Measurements from ENCODE around the gene TAF1D.
A peak's percentile ranks its signal among the peaks of the same experiment; 100 is the strongest.

TAF1D gene

GRCh38 chr11:93694557-93694956 lies 46.7 kb downstream of the TAF1D start:
- peaks cover 6% of the 10 kb centered on the region for H3K79me1 ChIP-seq (replicated peaks; ENCODE audit: low read length, poor library complexity, severe bottlenecking)
- H3K18ac ChIP-seq (ENCODE audit: low read depth in 1 of 2, low read length in 2 of 2), result no peak overlapping the region
- H2AFZ ChIP-seq (ENCODE audit: low read depth, low read length), result no peak overlapping the region
- H3K23ac ChIP-seq (ENCODE audit: low read length in 2 of 2), result no peak overlapping the region
- H3K4me1 ChIP-seq (ENCODE audit: control insufficient read depth, insufficient read depth, low read depth, low read length), result peaks cover 1% of the 10 kb centered on the region
- no peak overlapping the region for H2BK15ac ChIP-seq (ENCODE audit: low read depth, poor library complexity, severe bottlenecking)
- H4K91ac ChIP-seq (ENCODE audit: low read length), result no peak overlapping the region
- no peak overlapping the region for H2AK5ac ChIP-seq (ENCODE audit: low read length, severe bottlenecking)
- no peaks in the 10 kb centered on the region for H3K9me3 ChIP-seq (ENCODE audit: control insufficient read depth, low read length)
- no peak overlapping the region for H3K9ac ChIP-seq (ENCODE audit: low read length)
- H4K8ac ChIP-seq (ENCODE audit: low read length), result no peak overlapping the region
- no peak overlapping the region for H3K4ac ChIP-seq (ENCODE audit: low read depth in 1 of 2, low read length in 2 of 2)
- H3K4me3 ChIP-seq (ENCODE audit: insufficient read depth in 1 of 2, low read depth in 1 of 2, low read length in 2 of 2), result no peak overlapping the region
- no peak overlapping the region for H2BK120ac ChIP-seq (ENCODE audit: low read depth, low read length)
- DNase-seq, result no peak
- no peaks in the 10 kb centered on the region for H3K27me3 ChIP-seq (ENCODE audit: control insufficient read depth in 1 of 2, insufficient read depth in 1 of 2, low read length in 2 of 2)
- no peak overlapping the region for H3K14ac ChIP-seq (ENCODE audit: low read length in 2 of 2)
- H3K36me3 ChIP-seq (ENCODE audit: control insufficient read depth in 1 of 2, insufficient read depth in 2 of 2, low read depth in 1 of 2, low read length in 2 of 2), result peaks cover 6 to 82% of the 10 kb centered on the region in 2 experiments
- H2BK5ac ChIP-seq (ENCODE audit: low read depth, low read length, poor library complexity, severe bottlenecking), result no peak overlapping the region
- no peak overlapping the region for H2BK12ac ChIP-seq (ENCODE audit: low read length in 2 of 2)
- no peak overlapping the region for H3K27ac ChIP-seq (ENCODE audit: low read length, poor library complexity, severe bottlenecking)
- H3K4me2 ChIP-seq (ENCODE audit: low read length, poor library complexity, severe bottlenecking), result no peak overlapping the region

- Histone ChIP-seq H4K8ac (ENCODE audit: low read length) (no peak overlapping the region), H3K4me3 (ENCODE audit: insufficient read depth in 1 of 2, low read depth in 1 of 2, low read length in 2 of 2) (no peak overlapping the region), H2BK15ac (ENCODE audit: low read depth, poor library complexity, severe bottlenecking) (no peak overlapping the region), H3K27ac (ENCODE audit: low read length, poor library complexity, severe bottlenecking) (no peak overlapping the region), H3K4ac (ENCODE audit: low read depth in 1 of 2, low read length in 2 of 2) (no peak overlapping the region), H3K79me1 (replicated peaks; ENCODE audit: low read length, poor library complexity, severe bottlenecking) (peaks cover 10% of the 10 kb centered on the region), H2AFZ (ENCODE audit: low read depth, low read length) (no peak overlapping the region), H3K9ac (ENCODE audit: low read length) (no peak overlapping the region), H3K36me3 (ENCODE audit: control insufficient read depth in 1 of 2, insufficient read depth in 2 of 2, low read depth in 1 of 2, low read length in 2 of 2) (peaks cover 6 to 82% of the 10 kb centered on the region in 2 experiments), H3K14ac (ENCODE audit: low read length in 2 of 2) (no peak overlapping the region), H2BK12ac (ENCODE audit: low read length in 2 of 2) (no peak overlapping the region), H2BK120ac (ENCODE audit: low read depth, low read length) (no peak overlapping the region), H2AK5ac (ENCODE audit: low read length, severe bottlenecking) (no peak overlapping the region), H4K91ac (ENCODE audit: low read length) (no peak overlapping the region), H3K23ac (ENCODE audit: low read length in 2 of 2) (no peak overlapping the region), H2BK5ac (ENCODE audit: low read depth, low read length, poor library complexity, severe bottlenecking) (no peak overlapping the region), H3K27me3 (ENCODE audit: control insufficient read depth in 1 of 2, insufficient read depth in 1 of 2, low read length in 2 of 2) (no peaks in the 10 kb centered on the region), H3K9me3 (ENCODE audit: control insufficient read depth, low read length) (no peaks in the 10 kb centered on the region), H3K4me1 (ENCODE audit: control insufficient read depth, insufficient read depth, low read depth, low read length) (peaks cover 1% of the 10 kb centered on the region), H3K18ac (ENCODE audit: low read depth in 1 of 2, low read length in 2 of 2) (no peak overlapping the region), H3K4me2 (ENCODE audit: low read length, poor library complexity, severe bottlenecking) (no peak overlapping the region)
- 100% methylated on average over 1 of the region's 2 CpGs for WGBS
- no peak for DNase-seq
These were observed 47.2 kb downstream of the TAF1D start for GRCh38 chr11:93694109-93694508.

GRCh38 chr11:93689240-93689639 lies 52.1 kb downstream of the TAF1D start:
- H3K79me1 ChIP-seq (replicated peaks; ENCODE audit: low read length, poor library complexity, severe bottlenecking), result peaks cover 12% of the 10 kb centered on the region
- no peak overlapping the region for H3K9ac ChIP-seq (ENCODE audit: low read length)
- H3K4me1 ChIP-seq (ENCODE audit: control insufficient read depth, insufficient read depth, low read depth, low read length), result peaks cover 1% of the 10 kb centered on the region
- H4K8ac ChIP-seq (ENCODE audit: low read length), result no peak overlapping the region
- no peak overlapping the region for H3K4me3 ChIP-seq (ENCODE audit: insufficient read depth in 1 of 2, low read depth in 1 of 2, low read length in 2 of 2)
- no peak overlapping the region for H3K4me2 ChIP-seq (ENCODE audit: low read length, poor library complexity, severe bottlenecking)
- no peak overlapping the region for H4K91ac ChIP-seq (ENCODE audit: low read length)
- H3K23ac ChIP-seq (ENCODE audit: low read length in 2 of 2), result no peak overlapping the region
- H2BK15ac ChIP-seq (ENCODE audit: low read depth, poor library complexity, severe bottlenecking), result no peak overlapping the region
- H2BK120ac ChIP-seq (ENCODE audit: low read depth, low read length), result no peak overlapping the region
- H3K9me3 ChIP-seq (ENCODE audit: control insufficient read depth, low read length), result no peaks in the 10 kb centered on the region
- no peak overlapping the region for H3K27ac ChIP-seq (ENCODE audit: low read length, poor library complexity, severe bottlenecking)
- 50% methylated on average over 2 of the region's 2 CpGs for WGBS
- H3K18ac ChIP-seq (ENCODE audit: low read depth in 1 of 2, low read length in 2 of 2), result no peak overlapping the region
- H2AK5ac ChIP-seq (ENCODE audit: low read length, severe bottlenecking), result no peak overlapping the region
- H2BK5ac ChIP-seq (ENCODE audit: low read depth, low read length, poor library complexity, severe bottlenecking), result no peak overlapping the region
- DNase-seq, result no peak
- H2BK12ac ChIP-seq (ENCODE audit: low read length in 2 of 2), result no peak overlapping the region
- no peaks in the 10 kb centered on the region for H3K27me3 ChIP-seq (ENCODE audit: control insufficient read depth in 1 of 2, insufficient read depth in 1 of 2, low read length in 2 of 2)
- H3K4ac ChIP-seq (ENCODE audit: low read depth in 1 of 2, low read length in 2 of 2), result no peak overlapping the region
- H3K14ac ChIP-seq (ENCODE audit: low read length in 2 of 2), result no peak overlapping the region
- no peak overlapping the region for H2AFZ ChIP-seq (ENCODE audit: low read depth, low read length)
- peaks cover 0 to 65% of the 10 kb centered on the region in 2 experiments for H3K36me3 ChIP-seq (ENCODE audit: control insufficient read depth in 1 of 2, insufficient read depth in 2 of 2, low read depth in 1 of 2, low read length in 2 of 2)

- Histone ChIP-seq H2BK120ac (ENCODE audit: low read depth, low read length) (no peak overlapping the region), H3K27me3 (ENCODE audit: control insufficient read depth in 1 of 2, insufficient read depth in 1 of 2, low read length in 2 of 2) (no peaks in the 10 kb centered on the region), H3K27ac (ENCODE audit: low read length, poor library complexity, severe bottlenecking) (no peak overlapping the region), H3K9ac (ENCODE audit: low read length) (peak overlapping the region; percentile 58), H2BK15ac (ENCODE audit: low read depth, poor library complexity, severe bottlenecking) (no peak overlapping the region), H3K4me1 (ENCODE audit: control insufficient read depth, insufficient read depth, low read depth, low read length) (no peaks in the 10 kb centered on the region), H2BK5ac (ENCODE audit: low read depth, low read length, poor library complexity, severe bottlenecking) (no peak overlapping the region), H3K23ac (ENCODE audit: low read length in 2 of 2) (no peak overlapping the region), H3K36me3 (ENCODE audit: control insufficient read depth in 1 of 2, insufficient read depth in 2 of 2, low read depth in 1 of 2, low read length in 2 of 2) (peaks cover 0 to 71% of the 10 kb centered on the region in 2 experiments), H3K4me2 (ENCODE audit: low read length, poor library complexity, severe bottlenecking) (no peak overlapping the region), H3K18ac (ENCODE audit: low read depth in 1 of 2, low read length in 2 of 2) (no peak overlapping the region), H4K8ac (ENCODE audit: low read length) (no peak overlapping the region), H4K91ac (ENCODE audit: low read length) (no peak overlapping the region), H2AFZ (ENCODE audit: low read depth, low read length) (no peak overlapping the region), H2BK12ac (ENCODE audit: low read length in 2 of 2) (no peak overlapping the region), H3K4me3 (ENCODE audit: insufficient read depth in 1 of 2, low read depth in 1 of 2, low read length in 2 of 2) (no peak overlapping the region), H3K4ac (ENCODE audit: low read depth in 1 of 2, low read length in 2 of 2) (no peak overlapping the region), H3K9me3 (ENCODE audit: control insufficient read depth, low read length) (no peaks in the 10 kb centered on the region), H2AK5ac (ENCODE audit: low read length, severe bottlenecking) (no peak overlapping the region), H3K79me1 (replicated peaks; ENCODE audit: low read length, poor library complexity, severe bottlenecking) (peaks cover 14% of the 10 kb centered on the region), H3K14ac (ENCODE audit: low read length in 2 of 2) (no peak overlapping the region)
- DNase-seq, result no peak
- 78% methylated on average over 1 of the region's 1 CpG for WGBS
These were observed 54.5 kb downstream of the TAF1D start for GRCh38 chr11:93686812-93687211.

All from mesenchymal stem cell (in vitro differentiated cells and primary cell).